Gastroesophageal sphincter (tissue), 4 donors: ENCODE measurements around the gene NAPEPLD. TPM values are rescaled to one million over a fixed set of nuclear protein-coding genes. Genes with fewer than 3 reads are reported as not detected.

Source experiments
- ATAC-seq: fragments of 150-250 bp; one replicate; pipeline ENCODE4 v1.9.1; 2016; ENCODE audit warnings: mild to moderate bottlenecking, moderate library complexity
- H3K27ac ChIP-seq, 4 donors: fragments of 200-600 bp; sonication (generic) in 3 of 4; 1 replicate in 3 of 4; 2 replicates in 1 of 4; pipeline ENCODE4 v1.5.1; 2016 to 2019
- H3K27me3 ChIP-seq: fragments of 200-600 bp; sonication (generic); one replicate; pipeline ENCODE4 v1.5.1; 2019
- H3K36me3 ChIP-seq, 2 donors: fragments of 200-600 bp; sonication (generic); one replicate each; pipeline ENCODE4 v1.5.1; 2019; ENCODE audit warnings: control low read depth in 1 of 2
- H3K4me1 ChIP-seq, 3 donors: fragments of 200-600 bp; sonication (generic); 1 replicate in 2 of 3; 2 replicates in 1 of 3; pipeline ENCODE4 v1.5.1; 2016 to 2019; ENCODE audit warnings: control low read depth in 2 of 3
- H3K4me3 ChIP-seq, 2 donors: fragments of 200-600 bp; sonication (generic); one replicate each; pipeline ENCODE4 v1.5.1; 2019; ENCODE audit warnings: mild to moderate bottlenecking in 1 of 2, moderate library complexity in 1 of 2
- H3K9me3 ChIP-seq, 3 donors: fragments of 200-600 bp; sonication (generic); one replicate each; pipeline ENCODE4 v1.5.1; 2017 to 2019; ENCODE audit warnings: control low read depth in 2 of 3
- CTCF ChIP-seq, 4 experiments: fragments of 200-600 bp in 2 of 4; fragments of 450-650 bp in 2 of 4; sonication (generic) in 1 of 4; IDR thresholded peaks; one replicate each; pipeline ENCODE4 v1.5.1; 2017 to 2019; ENCODE audit warnings: antibody characterized with exemption in 4 of 4, mild to moderate bottlenecking in 2 of 4, moderate library complexity in 2 of 4
- EP300 ChIP-seq: sonication (generic); formaldehyde crosslinking; IDR thresholded peaks from one replicate; pipeline ENCODE4 v1.6.1; 2017; ENCODE audit warnings: antibody characterized with exemption, mild to moderate bottlenecking
- POLR2A ChIP-seq, 2 donors: fragments of 450-650 bp; IDR thresholded peaks; one replicate each; pipeline ENCODE4 v1.6.1; 2017; ENCODE audit warnings: antibody characterized with exemption in 2 of 2, mild to moderate bottlenecking in 2 of 2, moderate library complexity in 1 of 2
- POLR2AphosphoS5 ChIP-seq: sonication (generic); formaldehyde crosslinking; IDR thresholded peaks from one replicate; pipeline ENCODE4 v1.6.1; 2017; ENCODE audit warnings: antibody characterized with exemption
- WGBS, 2 donors: methylation state at CpG; one replicate each; pipeline ENCODE4 v1.1.5; 2018; ENCODE audit warnings: low coverage in 1 of 2; 5-methylcytosine and 5-hydroxymethylcytosine counted together
- total RNA-seq, 4 donors: library from RNA; depleted of rRNA; stranded (reverse); fragments of >200 nt; gene quantifications; one replicate each; pipeline ENCODE4 v1.1.0, GENCODE V29; 2016

Gene NAPEPLD
- total RNA-seq, 4 donors from 2014 or later, result 7.1 to 19.1 (median 7.3) TPM

GRCh38 chr7:103140685-103141084 lies 8.2 kb downstream of the NAPEPLD start:
- ATAC-seq, result no peak
- Histone ChIP-seq H3K27me3 (no peaks in the 10 kb centered on the region), H3K4me1 (peaks cover 0 to 6% (median 0%) of the 10 kb centered on the region in 3 donors), H3K27ac (no peak overlapping the region), H3K4me3 (no peak overlapping the region), H3K36me3 (no peaks in the 10 kb centered on the region), H3K9me3 (no peaks in the 10 kb centered on the region)
- no peak for TF ChIP-seq EP300
- no peak for TF ChIP-seq POLR2A (IDR thresholded peaks at IDR 0.05)
- TF ChIP-seq POLR2AphosphoS5, result no peak
- no peak for TF ChIP-seq CTCF (IDR thresholded peaks at IDR 0.05)
- 82 to 94% methylated on average over 1 of the region's 2 CpGs for WGBS, 2 donors

- Histone ChIP-seq H3K27ac (no peak overlapping the region), H3K4me1 (peaks cover 0 to 7% (median 0%) of the 10 kb centered on the region in 3 donors), H3K4me3 (no peak overlapping the region), H3K9me3 (no peaks in the 10 kb centered on the region), H3K36me3 (no peaks in the 10 kb centered on the region), H3K27me3 (no peaks in the 10 kb centered on the region)
- TF ChIP-seq CTCF (IDR thresholded peaks at IDR 0.05) (no peak), EP300 (no peak), POLR2AphosphoS5 (no peak), POLR2A (IDR thresholded peaks at IDR 0.05) (no peak)
- no peak for ATAC-seq
- WGBS, 2 donors, result 100% methylated on average over 2 of the region's 2 CpGs; no CpG with 5 or more reads in 1 of the 2 donors
Observed at GRCh38 chr7:103140061-103140460, 8.8 kb downstream of the NAPEPLD start.

- no peak overlapping the region for H3K27ac ChIP-seq
- no peak for ATAC-seq
Observed at GRCh38 chr7:103134836-103135554, 13.9 kb downstream of the NAPEPLD start.

GRCh38 chr7:103132995-103133688 lies 15.8 kb downstream of the NAPEPLD start:
- 78 to 80% methylated on average over 7 to 8 of the region's 9 CpGs for WGBS, 2 donors
- ATAC-seq, result no peak
- Histone ChIP-seq H3K36me3 (peaks cover 0 to 5% of the 10 kb centered on the region in 2 donors), H3K27me3 (no peaks in the 10 kb centered on the region), H3K4me3 (no peak overlapping the region), H3K27ac (no peak overlapping the region), H3K4me1 (peaks cover 0 to 26% (median 0%) of the 10 kb centered on the region in 3 donors), H3K9me3 (no peaks in the 10 kb centered on the region)
- TF ChIP-seq POLR2AphosphoS5, result no peak
- TF ChIP-seq CTCF (IDR thresholded peaks at IDR 0.05), result no peak

More at GRCh38 chr7:103134836-103135554, 13.9 kb downstream of the NAPEPLD start:
- WGBS, 2 donors, result 57 to 82% methylated on average over 3 of the region's 3 CpGs
- Histone ChIP-seq H3K27me3 (no peaks in the 10 kb centered on the region), H3K4me1 (peaks cover 0 to 20% (median 0%) of the 10 kb centered on the region in 3 donors), H3K36me3 (no peaks in the 10 kb centered on the region), H3K4me3 (no peak overlapping the region), H3K9me3 (no peaks in the 10 kb centered on the region)
- no peak for TF ChIP-seq CTCF (IDR thresholded peaks at IDR 0.05)
- TF ChIP-seq POLR2A (IDR thresholded peaks at IDR 0.05), result no peak
- no peak for TF ChIP-seq POLR2AphosphoS5
- TF ChIP-seq EP300, result no peak
